Upper lobe of left lung (tissue), 6 donors: ENCODE data around the gene VPS26C. TPM values are rescaled to one million over a fixed set of nuclear protein-coding genes. Genes with fewer than 3 reads are reported as not detected.
"Not testable (repeated sequence)": the region's sequence is repeated elsewhere in the genome, so short reads cannot be mapped to it uniquely, and the experiment has no call there.

Experiments
- ATAC-seq, 2 donors: fragments of 200-7000 bp; cut with Tn5 transposase; one replicate each; pipeline ENCODE4 v1.9.1; 2022; ENCODE audit warnings: mild to moderate bottlenecking in 2 of 2, moderate library complexity in 2 of 2; ENCODE audit not compliant: low FRiP score in 2 of 2
- DNase-seq, 2 donors: peaks; one replicate each; pipeline ENCODE4 v3.0.0-alpha.2; 2019 to 2020
- H3K27ac ChIP-seq, 4 donors: fragments of 200-600 bp; sonication (generic); one replicate each; pipeline ENCODE4 v1.5.1; 2016 to 2019
- H3K27me3 ChIP-seq, 4 donors: fragments of 200-600 bp; sonication (generic); one replicate each; pipeline ENCODE4 v1.5.1; 2017 to 2019
- H3K36me3 ChIP-seq, 4 donors: fragments of 200-600 bp; sonication (generic); one replicate each; pipeline ENCODE4 v1.5.1; 2016 to 2019
- H3K4me1 ChIP-seq, 4 donors: fragments of 200-600 bp; sonication (generic); one replicate each; pipeline ENCODE4 v1.5.1; 2018 to 2019
- H3K4me3 ChIP-seq, 4 donors: fragments of 200-600 bp; sonication (generic); one replicate each; pipeline ENCODE4 v1.5.1; 2017 to 2019; ENCODE audit warnings: mild to moderate bottlenecking in 2 of 4, moderate library complexity in 1 of 4
- H3K9me3 ChIP-seq, 4 donors: fragments of 200-600 bp; sonication (generic); one replicate each; pipeline ENCODE4 v1.5.1; 2018 to 2019
- CTCF ChIP-seq, 6 experiments: fragments of 450-650 bp in 4 of 6; fragments of 200-600 bp in 2 of 6; sonication (generic) in 2 of 6; IDR thresholded peaks; one replicate each; pipeline ENCODE4 v1.5.1; 2016 to 2019; ENCODE audit warnings: antibody characterized with exemption in 6 of 6
- EP300 ChIP-seq, 4 donors: sonication (generic); formaldehyde crosslinking; IDR thresholded peaks; one replicate each; pipeline ENCODE4 v1.5.1; 2017; ENCODE audit warnings: antibody characterized with exemption in 4 of 4, control low read depth in 2 of 4
- POLR2A ChIP-seq, 4 donors: fragments of 450-650 bp; IDR thresholded peaks; one replicate each; pipeline ENCODE4 v1.5.1; 2016 to 2017; ENCODE audit warnings: antibody characterized with exemption in 4 of 4, mild to moderate bottlenecking in 2 of 4
- POLR2AphosphoS5 ChIP-seq, 2 donors: sonication (generic); formaldehyde crosslinking; IDR thresholded peaks; one replicate each; pipeline ENCODE4 v1.5.1; 2017; ENCODE audit warnings: antibody characterized with exemption in 2 of 2
- WGBS, 2 donors: methylation state at CpG; one replicate each; pipeline ENCODE4 v1.1.5; 2017 to 2018; 5-methylcytosine and 5-hydroxymethylcytosine counted together
- total RNA-seq, 6 donors: library from RNA; depleted of rRNA in 4 of 6; stranded (reverse); fragments of >200 nt in 4 of 6; gene quantifications; one replicate each; pipeline versions ENCODE4 v1.1.0 to v1.2.1, GENCODE V29; 2016 to 2021
- donor health status: DM: no; HTN: no; CAD: no; lungs with moderate emphysema.
- donor health status: DM: no; HTN: yes; CAD: no; lungs with severe emphysema.

The VPS26C gene
- total RNA-seq, 6 donors from 2014 or later, result 52.1 to 95.3 (median 65.0) TPM

- 37 to 48% methylated on average over 3 of the region's 3 CpGs for WGBS, 2 donors
- DNase-seq (no peak), ATAC-seq (no peak)
- no peaks in the 10 kb centered on the region for H3K36me3 ChIP-seq
- TF ChIP-seq POLR2AphosphoS5 (IDR thresholded peaks at IDR 0.05) (no peak), POLR2A (IDR thresholded peaks at IDR 0.05) (no peak), CTCF (IDR thresholded peaks at IDR 0.05) (no peak), EP300 (IDR thresholded peaks at IDR 0.05) (no peak)
- H3K27me3 ChIP-seq, result no peaks in the 10 kb centered on the region
- peaks cover 0 to 13% (median 4%) of the 10 kb centered on the region in 4 donors for H3K4me1 ChIP-seq
- H3K9me3 ChIP-seq, result no peaks in the 10 kb centered on the region
- no peak overlapping the region for H3K4me3 ChIP-seq
- H3K27ac ChIP-seq, result no peak overlapping the region
These were observed 25.8 kb upstream of the VPS26C start for GRCh38 chr21:37292941-37293340.

- Histone ChIP-seq H3K4me1 (peaks cover 0 to 13% (median 4%) of the 10 kb centered on the region in 4 donors), H3K9me3 (no peaks in the 10 kb centered on the region), H3K4me3 (no peak overlapping the region), H3K36me3 (no peaks in the 10 kb centered on the region), H3K27me3 (no peaks in the 10 kb centered on the region), H3K27ac (no peak overlapping the region)
- DNase-seq, result no peak
- no peak for ATAC-seq
- 38 to 50% methylated on average over 1 of the region's 1 CpG for WGBS, 2 donors
- TF ChIP-seq POLR2A (IDR thresholded peaks at IDR 0.05), result no peak
- TF ChIP-seq POLR2AphosphoS5 (IDR thresholded peaks at IDR 0.05), result no peak
- no peak for TF ChIP-seq EP300 (IDR thresholded peaks at IDR 0.05)
These were observed 24.9 kb upstream of the VPS26C start for GRCh38 chr21:37292041-37292440.

- H3K4me3 ChIP-seq, H3K4me1 ChIP-seq, H3K9me3 ChIP-seq, ATAC-seq, H3K27me3 ChIP-seq, H3K27ac ChIP-seq, H3K36me3 ChIP-seq: not testable (repeated sequence)
- WGBS, 2 donors, result 93 to 97% methylated on average over 18 to 19 of the region's 38 CpGs
- peak in 1 of 2 donors; percentile 71 for DNase-seq
These were observed 16.1 kb upstream of the VPS26C start for GRCh38 chr21:37283191-37283710.

GRCh38 chr21:37282602-37283001 lies 15.5 kb upstream of the VPS26C start:
- H3K27me3 ChIP-seq, DNase-seq, H3K9me3 ChIP-seq, H3K27ac ChIP-seq, ATAC-seq, H3K4me1 ChIP-seq, H3K36me3 ChIP-seq: not testable (repeated sequence)
- WGBS, 2 donors, result 55 to 66% methylated on average over 10 of the region's 10 CpGs
- H3K4me3 ChIP-seq, result peak overlapping the region in 1 of 4 donors; percentile 17

GRCh38 chr21:37281993-37282392 lies 14.9 kb upstream of the VPS26C start:
- peak overlapping the region in 1 of 4 donors; percentile 16 for H3K4me3 ChIP-seq
- no peak for DNase-seq
- H3K36me3 ChIP-seq, result no peaks in the 10 kb centered on the region
- H3K27ac ChIP-seq, result no peak overlapping the region
- ATAC-seq, result no peak
- no peak for TF ChIP-seq EP300 (IDR thresholded peaks at IDR 0.05)
- no peak for TF ChIP-seq POLR2AphosphoS5 (IDR thresholded peaks at IDR 0.05)
- no peak for TF ChIP-seq POLR2A (IDR thresholded peaks at IDR 0.05)
- no peak for TF ChIP-seq CTCF (IDR thresholded peaks at IDR 0.05)
- no peaks in the 10 kb centered on the region for H3K27me3 ChIP-seq
- WGBS, 2 donors, result 54 to 66% methylated on average over 5 to 16 of the region's 16 CpGs
- no peaks in the 10 kb centered on the region for H3K9me3 ChIP-seq
- no peaks in the 10 kb centered on the region for H3K4me1 ChIP-seq

GRCh38 chr21:37281579-37281978 lies 14.4 kb upstream of the VPS26C start:
- WGBS, 2 donors, result 36 to 48% methylated on average over 9 to 10 of the region's 10 CpGs
- H3K36me3 ChIP-seq, result no peaks in the 10 kb centered on the region
- no peaks in the 10 kb centered on the region for H3K4me1 ChIP-seq
- no peak for TF ChIP-seq EP300 (IDR thresholded peaks at IDR 0.05)
- TF ChIP-seq POLR2AphosphoS5 (IDR thresholded peaks at IDR 0.05), result no peak
- TF ChIP-seq POLR2A (IDR thresholded peaks at IDR 0.05), result no peak
- TF ChIP-seq CTCF (IDR thresholded peaks at IDR 0.05), result no peak
- H3K9me3 ChIP-seq, result no peaks in the 10 kb centered on the region
- H3K4me3 ChIP-seq, result peak overlapping the region in 1 of 4 donors; percentile 16
- ATAC-seq (no peak), DNase-seq (no peak)
- no peak overlapping the region for H3K27ac ChIP-seq
- no peaks in the 10 kb centered on the region for H3K27me3 ChIP-seq

GRCh38 chr21:37279271-37279670 lies 12.1 kb upstream of the VPS26C start:
- not testable (repeated sequence) for H3K27me3 ChIP-seq, H3K4me1 ChIP-seq, ATAC-seq, H3K36me3 ChIP-seq, H3K4me3 ChIP-seq, DNase-seq, H3K27ac ChIP-seq, H3K9me3 ChIP-seq
- WGBS, 2 donors, result 88 to 89% methylated on average over 4 of the region's 4 CpGs
